Measurements from ENCODE around the gene COL4A2. TPM values are rescaled to one million over a fixed set of nuclear protein-coding genes. Genes with fewer than 3 reads are reported as not detected.
"Not testable (repeated sequence)": the region's sequence is repeated elsewhere in the genome, so short reads cannot be mapped to it uniquely, and the experiment has no call there.

The COL4A2 gene
- total RNA-seq, 2 donors from 2014 or later, result 0.84 TPM; not detected in 1

DNA sequence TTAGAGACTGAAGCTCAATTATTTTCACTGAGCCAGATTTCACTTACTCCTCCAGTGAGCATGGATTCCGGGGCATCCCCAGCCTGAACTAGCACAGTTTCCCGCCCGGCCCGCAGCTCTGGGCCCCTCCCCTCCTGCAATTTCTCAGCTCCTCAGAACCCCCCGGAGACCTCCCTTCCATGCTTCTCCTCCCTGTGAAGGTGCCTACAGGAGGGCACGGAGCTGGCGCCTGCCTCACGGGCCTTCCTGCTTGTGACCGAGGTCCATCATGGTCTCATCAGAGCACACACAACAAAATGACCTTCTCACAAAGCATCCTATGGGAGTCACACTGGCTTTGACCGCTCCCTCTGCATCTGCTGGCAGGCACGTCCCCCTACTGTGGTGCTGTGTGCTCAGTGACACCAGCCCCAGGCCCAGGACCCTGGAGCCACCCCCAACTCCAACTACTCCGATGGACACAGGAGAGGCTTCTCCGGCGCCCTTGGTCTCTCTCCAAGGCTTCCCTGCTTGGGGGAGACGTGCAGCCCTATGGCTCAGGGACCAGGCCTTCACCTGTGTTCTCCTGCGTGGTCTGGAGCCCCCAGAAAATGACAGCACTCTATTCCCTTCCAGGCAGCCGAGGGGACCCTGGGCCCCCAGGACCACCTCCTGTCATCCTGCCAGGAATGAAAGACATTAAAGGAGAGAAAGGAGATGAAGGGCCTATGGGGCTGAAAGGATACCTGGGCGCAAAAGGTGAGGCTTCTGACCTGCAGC, 177.4 kb downstream of the COL4A2 start:
- DNase-seq (ENCODE audit: low spot score in 2 of 2) (no peak), ATAC-seq (no peak)
- Mint-ChIP-seq H3K36me3 (no peaks in the 10 kb centered on the region), H3K9me3 (no peaks in the 10 kb centered on the region), H3K27ac (no peak overlapping the region)

- ATAC-seq (no peak), DNase-seq (ENCODE audit: low spot score in 2 of 2) (no peak)
- no peaks in the 10 kb centered on the region for H3K9me3 Mint-ChIP-seq
- H3K27ac Mint-ChIP-seq, result no peak overlapping the region
- no peaks in the 10 kb centered on the region for H3K36me3 Mint-ChIP-seq
Observed at GRCh38 chr13:110485604-110486003, 178.5 kb downstream of the COL4A2 start.

DNA sequence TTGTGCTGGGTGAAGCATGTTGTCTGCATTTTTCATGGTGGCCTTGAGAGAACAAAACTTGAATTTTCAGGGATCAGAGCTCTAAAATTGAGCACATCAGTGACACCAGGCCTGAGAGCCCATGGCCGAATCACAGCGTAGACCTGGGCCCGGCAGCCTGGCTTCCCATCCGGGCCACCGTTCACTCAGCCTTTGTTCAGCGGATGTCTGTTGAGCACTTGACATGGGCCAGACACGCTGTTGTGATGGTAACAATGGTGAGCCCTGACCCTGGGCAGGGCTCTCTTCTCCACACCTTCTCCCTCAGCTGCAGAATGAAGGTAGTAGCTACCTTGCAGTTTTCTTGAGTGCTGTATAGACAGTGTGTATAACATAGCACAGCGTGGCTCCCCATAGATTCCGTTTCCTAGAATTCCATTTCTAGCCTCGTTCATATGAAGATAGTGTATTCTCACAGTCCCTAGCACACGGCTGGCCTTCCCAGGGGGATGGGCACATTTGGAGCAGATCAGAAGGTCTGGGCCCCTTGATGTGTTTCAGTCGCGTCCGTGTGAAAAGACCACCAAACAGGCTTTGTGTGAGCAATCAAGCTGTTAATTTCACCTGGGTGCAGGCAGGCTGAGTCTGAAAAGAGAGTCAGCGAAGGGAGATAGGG, 179.1 kb downstream of the COL4A2 start:
- Mint-ChIP-seq H3K27ac (no peak overlapping the region), H3K9me3 (no peaks in the 10 kb centered on the region), H3K36me3 (no peaks in the 10 kb centered on the region)
- no peak for ATAC-seq
- DNase-seq (ENCODE audit: low spot score in 2 of 2), result no peak

DNA sequence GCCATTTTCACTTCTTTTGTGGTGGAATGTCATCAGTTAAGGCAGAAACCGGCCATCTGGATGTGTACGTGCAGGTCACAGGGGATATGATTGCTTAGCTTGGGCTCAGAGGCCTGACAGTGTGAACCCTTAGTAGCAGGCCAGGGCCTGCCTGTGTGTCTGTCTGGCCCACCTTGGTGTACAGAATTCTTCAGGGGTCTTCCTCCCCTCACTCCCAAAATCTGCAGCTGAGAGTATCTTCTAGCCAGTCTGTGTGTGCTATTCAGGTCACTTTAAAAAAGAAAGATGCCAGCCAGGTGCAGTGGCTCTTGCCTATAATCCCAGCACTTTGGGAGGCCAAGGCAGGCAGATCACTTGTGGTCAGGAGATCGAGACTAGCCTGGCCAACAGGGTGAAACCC, 179.8 kb downstream of the COL4A2 start:
- not testable (repeated sequence) for H3K27ac Mint-ChIP-seq; ATAC-seq; DNase-seq (ENCODE audit: low spot score in 2 of 2); H3K9me3 Mint-ChIP-seq; H3K36me3 Mint-ChIP-seq

DNA sequence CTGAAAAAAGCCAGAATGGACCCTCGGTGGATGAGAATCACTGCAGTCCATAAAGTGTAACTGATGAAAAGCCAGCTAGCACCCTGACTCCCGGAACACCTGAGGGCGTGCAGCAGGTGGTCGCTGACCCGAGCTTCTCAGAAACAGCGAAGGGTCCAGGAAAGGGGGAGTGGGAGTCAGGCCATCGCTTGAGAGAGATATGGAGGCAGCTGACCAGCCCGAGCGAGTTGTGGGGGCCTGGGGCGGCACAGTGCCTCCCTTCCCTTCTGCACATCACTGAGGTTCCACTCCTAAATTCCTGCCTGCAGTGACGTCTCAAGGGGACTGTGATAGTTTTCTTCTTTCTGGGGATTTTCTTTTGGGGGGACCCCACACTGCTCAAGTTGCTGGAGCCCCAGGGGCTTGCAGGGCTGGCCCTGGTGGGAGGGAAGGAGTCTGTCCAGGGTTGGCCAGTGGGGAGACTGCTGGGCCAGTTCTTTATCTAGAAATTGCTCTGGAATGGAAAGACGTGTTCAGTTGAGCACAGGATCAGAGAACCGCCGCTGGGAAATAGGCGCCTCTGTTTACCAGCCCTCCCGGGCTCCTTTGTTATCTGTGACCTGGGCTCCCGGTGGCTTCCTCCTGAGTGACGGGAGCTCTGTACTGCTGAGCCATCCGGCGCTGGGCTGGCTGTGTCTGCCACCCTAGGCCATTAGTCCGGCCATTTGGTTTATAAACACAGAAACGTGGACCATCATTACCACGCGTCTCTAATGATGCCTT, 183.1 kb downstream of the COL4A2 start:
- ATAC-seq (no peak), DNase-seq (ENCODE audit: low spot score in 2 of 2) (no peak)
- no peaks in the 10 kb centered on the region for H3K9me3 Mint-ChIP-seq
- no peaks in the 10 kb centered on the region for H3K36me3 Mint-ChIP-seq
- no peak overlapping the region for H3K27ac Mint-ChIP-seq

- Mint-ChIP-seq H3K36me3 (no peaks in the 10 kb centered on the region), H3K9me3 (no peaks in the 10 kb centered on the region), H3K27ac (no peak overlapping the region)
- DNase-seq (ENCODE audit: low spot score in 2 of 2), result no peak
- ATAC-seq, result no peak
Observed at GRCh38 chr13:110491869-110492678, 185.0 kb downstream of the COL4A2 start.

- no peaks in the 10 kb centered on the region for H3K9me3 Mint-ChIP-seq
- no peak overlapping the region for H3K27ac Mint-ChIP-seq
- ATAC-seq (no peak), DNase-seq (ENCODE audit: low spot score in 2 of 2) (no peak)
- H3K36me3 Mint-ChIP-seq, result no peaks in the 10 kb centered on the region
Observed at GRCh38 chr13:110492679-110493593, 185.9 kb downstream of the COL4A2 start.

DNA sequence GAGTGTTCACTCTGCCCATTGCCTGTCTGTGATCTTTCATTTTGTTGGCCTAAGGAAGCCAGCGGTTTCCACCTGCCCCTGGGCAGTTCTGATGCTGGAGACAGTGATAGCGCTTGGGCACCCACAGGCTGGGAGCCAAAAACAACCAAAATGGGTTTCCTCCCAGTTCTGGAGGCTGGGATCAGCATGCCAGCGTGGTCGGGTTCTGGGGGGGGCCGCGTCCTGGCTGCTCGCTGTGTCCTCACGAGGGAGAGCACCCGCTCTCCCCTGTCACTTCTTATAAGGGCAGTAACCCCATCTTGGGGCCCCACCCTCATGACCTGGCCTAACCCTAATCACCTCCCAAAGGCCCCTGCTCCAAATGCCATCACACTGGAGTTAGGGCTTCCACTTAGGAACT, 186.5 kb downstream of the COL4A2 start:
- no peak for ATAC-seq

DNA sequence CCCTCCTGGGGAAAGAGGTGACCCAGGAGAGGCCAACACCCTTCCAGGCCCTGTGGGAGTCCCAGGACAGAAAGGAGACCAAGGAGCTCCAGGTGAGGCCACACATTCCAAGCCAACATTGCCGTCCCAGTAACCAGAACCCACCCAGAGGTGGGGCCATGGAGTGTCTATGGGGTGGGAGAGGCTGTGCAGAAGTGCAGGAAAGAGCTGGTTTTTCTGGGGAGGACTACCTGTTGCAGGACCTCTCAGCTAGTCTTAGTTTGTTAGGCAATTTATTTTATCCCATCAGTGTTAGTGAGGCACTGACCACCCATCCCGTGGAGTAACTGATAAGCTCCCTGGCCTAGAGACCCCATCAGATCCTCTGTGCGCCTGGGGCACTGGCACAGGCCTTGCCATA, 188.3 kb downstream of the COL4A2 start:
- Mint-ChIP-seq H3K36me3 (no peaks in the 10 kb centered on the region), H3K27ac (no peak overlapping the region), H3K9me3 (peaks cover 0 to 4% of the 10 kb centered on the region in 2 donors)
- ATAC-seq (no peak), DNase-seq (ENCODE audit: low spot score in 2 of 2) (no peak)

More for the DNA sequence above, 186.5 kb downstream of the COL4A2 start:
- DNase-seq (ENCODE audit: low spot score in 2 of 2), result no peak
- Mint-ChIP-seq H3K9me3 (no peaks in the 10 kb centered on the region), H3K36me3 (no peaks in the 10 kb centered on the region), H3K27ac (no peak overlapping the region)

DNA sequence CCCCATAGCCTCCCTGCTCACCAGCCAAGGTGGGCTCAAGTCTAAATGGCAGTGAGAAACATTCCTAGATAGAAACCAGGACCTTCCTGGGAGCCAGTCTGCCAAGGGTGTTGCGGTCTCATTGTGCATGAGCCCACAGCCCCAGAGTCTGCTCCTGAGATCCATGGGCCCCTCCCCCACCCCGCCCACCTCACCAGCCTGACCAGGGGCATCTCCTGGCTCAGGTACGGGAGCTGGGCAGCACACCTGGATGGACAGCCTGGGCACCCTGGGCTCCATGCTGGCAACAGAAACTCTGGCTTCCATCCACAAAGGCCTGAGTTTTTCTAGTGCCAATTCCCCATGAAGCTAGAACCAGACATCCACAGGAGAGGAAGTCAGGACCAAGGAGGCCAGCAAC, 188.8 kb downstream of the COL4A2 start:
- no peak for DNase-seq (ENCODE audit: low spot score in 2 of 2)
- ATAC-seq, result no peak
- no peaks in the 10 kb centered on the region for H3K36me3 Mint-ChIP-seq
- peaks cover 0 to 4% of the 10 kb centered on the region in 2 donors for H3K9me3 Mint-ChIP-seq
- no peak overlapping the region for H3K27ac Mint-ChIP-seq

- peaks cover 0 to 4% of the 10 kb centered on the region in 2 donors for H3K9me3 Mint-ChIP-seq
- H3K27ac Mint-ChIP-seq, result no peak overlapping the region
- DNase-seq (ENCODE audit: low spot score in 2 of 2), result no peak
- H3K36me3 Mint-ChIP-seq, result no peaks in the 10 kb centered on the region
- no peak for ATAC-seq
Observed at GRCh38 chr13:110496281-110496680, 189.2 kb downstream of the COL4A2 start.

DNA sequence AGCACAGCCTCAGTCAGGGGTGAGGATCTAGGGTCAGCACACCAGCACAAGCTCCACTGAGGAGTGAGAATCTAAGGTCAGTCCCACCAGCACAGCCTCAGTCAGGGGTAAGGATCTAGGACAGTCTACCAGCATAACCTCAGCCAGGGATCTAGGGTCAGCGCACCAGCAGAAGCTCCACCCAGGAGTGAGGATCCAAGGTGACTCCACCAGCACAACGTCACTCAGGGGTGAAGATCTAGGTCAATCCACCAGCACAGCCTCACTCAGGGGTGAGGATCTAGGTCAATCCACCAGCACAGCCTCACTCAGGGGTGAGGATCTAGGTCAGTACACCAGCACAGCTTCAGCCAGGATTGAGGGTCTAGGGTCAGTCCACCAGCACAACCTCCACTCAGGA, 189.9 kb downstream of the COL4A2 start:
- H3K27ac Mint-ChIP-seq, result no peak overlapping the region
- DNase-seq (ENCODE audit: low spot score in 2 of 2), result no peak
- ATAC-seq, result no peak
- H3K36me3 Mint-ChIP-seq, result no peaks in the 10 kb centered on the region
- H3K9me3 Mint-ChIP-seq, result peaks cover 0 to 4% of the 10 kb centered on the region in 2 donors

DNA sequence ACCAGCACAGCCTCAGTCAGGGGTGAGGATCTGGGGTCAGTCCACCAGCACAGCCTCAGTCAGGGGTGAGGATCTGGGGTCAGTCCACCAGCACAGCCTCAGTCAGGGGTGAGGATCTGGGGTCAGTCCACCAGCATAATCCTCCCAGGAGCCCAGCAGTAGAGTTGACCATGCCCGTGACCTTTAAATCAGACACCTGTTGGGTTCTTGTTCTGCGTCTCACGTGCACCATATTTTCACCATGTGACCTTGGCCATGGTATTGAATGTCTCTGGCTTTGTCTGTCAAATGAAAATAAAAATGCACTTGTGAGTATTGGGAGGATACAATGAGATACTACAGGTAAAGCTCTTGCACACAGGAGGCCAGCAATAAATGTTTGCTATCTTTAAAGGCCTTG, 190.8 kb downstream of the COL4A2 start:
- ATAC-seq; H3K9me3 Mint-ChIP-seq; H3K27ac Mint-ChIP-seq; H3K36me3 Mint-ChIP-seq; DNase-seq (ENCODE audit: low spot score in 2 of 2): not testable (repeated sequence)

DNA sequence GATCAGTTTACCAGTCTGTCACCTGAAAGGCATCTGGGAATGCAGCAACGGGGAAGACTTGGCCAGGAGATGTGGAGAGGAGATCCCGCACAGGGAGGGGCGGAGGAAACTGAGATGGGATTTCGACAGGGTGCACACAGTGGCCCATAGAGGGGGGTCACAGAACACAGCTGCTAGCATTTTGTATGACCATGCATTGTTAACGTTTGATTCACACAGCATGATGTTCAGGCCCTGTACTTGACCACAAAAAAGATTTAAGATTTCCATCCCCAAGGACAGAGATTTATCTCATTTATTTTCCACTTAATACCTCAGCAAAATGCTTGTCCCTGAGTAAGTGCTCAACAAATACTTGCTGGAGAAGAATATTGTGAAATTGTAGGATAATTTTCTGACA, 191.2 kb downstream of the COL4A2 start:
- ATAC-seq (no peak), DNase-seq (ENCODE audit: low spot score in 2 of 2) (no peak)
- Mint-ChIP-seq H3K9me3 (peaks cover 0 to 4% of the 10 kb centered on the region in 2 donors), H3K27ac (no peak overlapping the region), H3K36me3 (no peaks in the 10 kb centered on the region)

DNA sequence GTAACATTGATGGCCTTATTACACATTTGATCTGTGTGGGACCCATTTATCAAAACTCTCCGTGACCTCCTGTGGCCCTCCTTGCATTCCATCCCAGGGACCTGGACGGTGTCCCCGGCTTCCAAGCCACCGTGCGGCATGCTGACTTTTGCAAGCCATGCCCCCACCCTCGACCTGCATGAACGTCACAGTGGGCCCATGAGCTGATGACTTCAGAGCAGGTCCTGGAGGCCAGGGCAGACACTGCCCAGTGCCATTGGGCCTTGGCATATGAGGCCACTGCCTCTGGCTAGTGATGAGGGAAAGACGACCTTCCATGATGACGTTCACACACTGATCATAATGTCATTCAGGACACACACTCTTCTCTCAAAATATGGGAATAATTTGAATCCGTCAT, 191.7 kb downstream of the COL4A2 start:
- Mint-ChIP-seq H3K9me3 (peaks cover 0 to 4% of the 10 kb centered on the region in 2 donors), H3K36me3 (no peaks in the 10 kb centered on the region), H3K27ac (no peak overlapping the region)
- DNase-seq (ENCODE audit: low spot score in 2 of 2) (no peak), ATAC-seq (no peak)

Data from activated naive CD4-positive, alpha-beta T cell treated with anti-CD3 and anti-CD28 coated beads, Interleukin-2, amount 50 U/mL, for 72 hours (primary cell).